Jurkat, Clone E6-1 (cell line): ENCODE results near the gene GPR132.
"Not testable (repeated sequence)": the region's sequence is repeated elsewhere in the genome, so short reads cannot be mapped to it uniquely, and the experiment has no call there.

Experiments
- DNase-seq: peaks from one replicate; pipeline ENCODE4 v3.0.0-alpha.2; 2011; ENCODE audit warnings: low read depth, low spot score
- H3K4me3 ChIP-seq: 2 replicates; pipeline ENCODE4 v1.5.1; 2011; ENCODE audit warnings: mild to moderate bottlenecking, low read length, control low read depth, moderate library complexity

GPR132 gene

GRCh38 chr14:105066240-105067071, 1.2 kb upstream of the GPR132 start:
- DNase-seq: no peak
- no peak overlapping the region for H3K4me3 ChIP-seq

GRCh38 chr14:105064721-105065143, 498 bp downstream of the GPR132 start:
- DNase-seq: no peak
- H3K4me3 ChIP-seq: no peak overlapping the region

GRCh38 chr14:105064001-105064400, 1.2 kb downstream of the GPR132 start:
- H3K4me3 ChIP-seq: no peak overlapping the region
- no peak for DNase-seq

- not testable (repeated sequence) for DNase-seq, H3K4me3 ChIP-seq
Measured at GRCh38 chr14:105063506-105063905, 1.7 kb downstream of the GPR132 start.

- H3K4me3 ChIP-seq: no peak overlapping the region
- DNase-seq: no peak
Measured at GRCh38 chr14:105063056-105063455, 2.2 kb downstream of the GPR132 start.

- no peak overlapping the region for H3K4me3 ChIP-seq
- DNase-seq: no peak
Measured at GRCh38 chr14:105062048-105062433, 3.2 kb downstream of the GPR132 start.

GRCh38 chr14:105061428-105062047, 3.7 kb downstream of the GPR132 start:
- DNase-seq: no peak
- H3K4me3 ChIP-seq: no peak overlapping the region

GRCh38 chr14:105060751-105061427, 4.3 kb downstream of the GPR132 start:
- H3K4me3 ChIP-seq: no peak overlapping the region
- no peak for DNase-seq

- no peak overlapping the region for H3K4me3 ChIP-seq
Measured at GRCh38 chr14:105059925-105060565, 5.2 kb downstream of the GPR132 start.

GRCh38 chr14:105059035-105059924, 6.0 kb downstream of the GPR132 start:
- H3K4me3 ChIP-seq: no peak overlapping the region
- DNase-seq: no peak

More at GRCh38 chr14:105059925-105060565, 5.2 kb downstream of the GPR132 start:
- no peak for DNase-seq

GRCh38 chr14:105058521-105059034, 6.7 kb downstream of the GPR132 start:
- DNase-seq: no peak
- no peak overlapping the region for H3K4me3 ChIP-seq

- H3K4me3 ChIP-seq: no peak overlapping the region
- no peak for DNase-seq
Measured at GRCh38 chr14:105056303-105056831, 8.9 kb downstream of the GPR132 start.

GRCh38 chr14:105055736-105056302, 9.4 kb downstream of the GPR132 start:
- no peak overlapping the region for H3K4me3 ChIP-seq
- DNase-seq: no peak

- no peak overlapping the region for H3K4me3 ChIP-seq
- DNase-seq: no peak
Measured at GRCh38 chr14:105055334-105055733, 9.9 kb downstream of the GPR132 start.

GRCh38 chr14:105053996-105054395, 11.2 kb downstream of the GPR132 start:
- no peak for DNase-seq
- H3K4me3 ChIP-seq: no peak overlapping the region

GRCh38 chr14:105053421-105053820, 11.8 kb downstream of the GPR132 start:
- DNase-seq: no peak

GRCh38 chr14:105052110-105052458, 13.1 kb downstream of the GPR132 start:
- no peak for DNase-seq
- no peak overlapping the region for H3K4me3 ChIP-seq

More at GRCh38 chr14:105053421-105053820, 11.8 kb downstream of the GPR132 start:
- no peak overlapping the region for H3K4me3 ChIP-seq
